COR-L47 (cell line): ENCODE measurements around the gene ESR1.

Experiments used
- DNase-seq: peaks from one replicate; lab custom pipeline; 2025; lab: John Stamatoyannopoulos, UW

Gene ESR1

DNA sequence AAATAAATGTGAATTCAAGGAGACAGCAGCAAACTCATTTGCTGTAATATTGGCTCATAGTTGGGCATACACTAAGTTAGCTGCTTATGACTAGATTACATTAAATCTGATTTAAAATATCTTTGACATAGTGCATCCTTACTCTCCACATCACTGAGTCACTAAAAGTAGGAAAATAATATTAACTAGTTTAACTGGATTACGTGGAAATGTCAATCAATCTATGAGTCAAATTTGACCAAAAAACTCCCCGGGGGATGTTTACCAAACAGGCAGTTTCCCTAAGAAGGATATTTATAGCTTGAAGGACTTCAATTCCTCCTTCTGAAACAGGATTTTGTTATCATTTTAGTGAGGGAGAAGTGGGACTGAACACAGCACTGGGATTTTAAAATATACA, 366.5 kb downstream of the ESR1 start:
- DNase-seq, result no peak

DNA sequence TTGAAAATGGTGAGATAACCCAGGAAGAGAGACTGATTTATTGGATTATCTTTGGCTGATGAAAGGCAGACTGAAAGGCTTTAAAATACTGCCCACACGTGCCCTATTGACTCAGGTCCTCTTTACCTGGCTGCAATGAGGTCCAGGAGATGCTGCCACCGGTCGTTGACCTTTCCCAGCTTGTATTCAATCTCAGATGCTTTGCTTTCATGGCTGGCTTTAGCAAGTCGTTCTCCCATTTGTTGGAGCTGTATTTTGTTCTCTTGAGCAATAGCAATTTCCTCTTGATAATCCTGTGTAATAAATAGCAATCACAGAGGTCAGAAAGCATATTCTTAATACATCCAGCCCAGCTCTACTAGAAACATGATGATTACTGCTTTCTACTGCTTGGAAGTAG, 368.8 kb downstream of the ESR1 start:
- DNase-seq, result no peak
